K562 treated with DMSO at 1 percent for 4 hours (cell line): ENCODE results near the gene SAP130. TPM values are rescaled to one million over a fixed set of nuclear protein-coding genes. Genes with fewer than 3 reads are reported as not detected.

Source experiments
- total RNA-seq: library from RNA; unstranded; fragments of 300-600 nt; gene quantifications from 2 replicates; pipeline ENCODE4 v1.2.3, GENCODE V29; 2022; ENCODE audit not compliant: insufficient read depth

Gene SAP130
- 15.1 and 23.0 TPM in 2 replicates for total RNA-seq

DNA sequence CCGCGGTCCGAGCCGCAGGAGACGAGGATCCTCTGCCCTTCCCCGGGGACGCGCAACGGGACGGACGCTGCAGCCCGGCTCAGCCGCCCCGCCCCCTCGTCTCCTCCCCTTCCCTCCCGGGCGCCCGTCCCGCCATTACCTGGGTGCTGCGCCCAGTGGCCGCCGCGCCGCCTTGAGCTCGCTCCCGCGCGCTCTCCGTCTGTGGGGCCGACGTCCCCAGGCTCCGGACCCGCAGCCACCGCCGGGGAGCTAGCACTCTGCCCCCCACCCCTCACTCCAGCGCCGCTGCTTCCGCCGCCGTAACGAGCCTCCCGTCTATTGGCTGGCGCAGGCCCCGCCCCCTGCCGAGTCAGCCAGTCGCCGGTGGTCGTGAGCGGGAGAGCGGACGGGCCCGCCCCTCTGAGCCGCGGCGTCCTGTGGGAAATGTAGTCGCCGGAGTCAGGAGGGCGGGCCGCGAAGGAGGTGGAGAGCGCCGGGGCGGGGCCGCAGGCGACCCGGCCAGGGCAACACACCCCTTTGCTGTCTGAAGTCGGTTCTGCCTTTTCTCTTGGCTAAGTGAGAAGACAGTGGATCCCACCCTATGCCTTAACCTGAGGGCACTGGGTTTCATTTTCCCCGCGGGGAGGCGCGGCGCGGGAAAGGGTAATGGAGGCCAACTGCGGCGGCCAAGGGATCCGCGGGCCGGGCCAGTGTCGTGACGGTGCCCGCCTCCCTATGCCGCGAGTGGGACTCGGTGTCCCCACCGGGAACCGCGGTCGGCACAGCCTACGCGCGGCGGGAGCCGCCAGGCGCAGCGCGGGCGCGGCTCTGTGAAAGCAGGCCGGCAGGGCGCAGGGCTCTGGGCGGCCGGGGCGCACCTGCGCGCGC is at the start of gene SAP130:
TSS of gene SAP130 (minus strand) at position 259 of the 867 bp plus-strand sequence. CDS start 1,767 bp downstream, outside the sequence.

Other genes starting within 250 kb of the SAP130 start
- gene WDR33, start 216.9 kb downstream of the SAP130 start, total RNA-seq = 15.9 and 17.0 TPM in 2 replicates
- 19.9 and 22.4 TPM in 2 replicates for gene POLR2D, start 169.9 kb downstream of the SAP130 start, total RNA-seq
- 7.4 and 8.9 TPM in 2 replicates for gene AMMECR1L, start 142.1 kb downstream of the SAP130 start, total RNA-seq
- gene UGGT1, start 63.1 kb upstream of the SAP130 start, total RNA-seq = 12.8 and 19.9 TPM in 2 replicates